Bronchial epithelial cell (primary cell): Measurements from ENCODE around the gene RGCC. TPM values are rescaled to one million over a fixed set of nuclear protein-coding genes. Genes with fewer than 3 reads are reported as not detected.
"Not testable (repeated sequence)": the region's sequence is repeated elsewhere in the genome, so short reads cannot be mapped to it uniquely, and the experiment has no call there.

ENCODE experiments used
- DNase-seq: peaks from one replicate; pipeline ENCODE4 v3.0.0-alpha.2; 2010; ENCODE audit warnings: low read depth
- FAIRE-seq: peaks from 2 replicates; lab custom pipeline; 2011; peaks lifted over from hg19 to GRCh38; lab: Jason Lieb, UNC
- H3K27me3 ChIP-seq: 2 replicates; pipeline ENCODE4 v1.5.1; 2011; ENCODE audit warnings: low read length; ENCODE audit not compliant: control insufficient read depth, insufficient read depth
- H3K36me3 ChIP-seq: 2 replicates; pipeline ENCODE4 v1.5.1; 2011; ENCODE audit warnings: low read length; ENCODE audit not compliant: control insufficient read depth, insufficient read depth
- H3K4me3 ChIP-seq: 2 replicates; pipeline ENCODE4 v1.5.1; 2011; ENCODE audit warnings: mild to moderate bottlenecking, low read depth, low read length, control low read depth
- CTCF ChIP-seq: IDR thresholded peaks from 2 replicates; pipeline ENCODE4 v1.5.1; 2011; ENCODE audit warnings: mild to moderate bottlenecking, moderate library complexity, low read length, control low read depth, inconsistent platforms; ENCODE audit not compliant: insufficient read depth, severe bottlenecking
- total RNA-seq: library from RNA; depleted of rRNA; stranded (reverse); fragments of >200 nt; gene quantifications from 2 replicates; pipeline ENCODE4 v1.2.1, GENCODE V29; 2014

Gene RGCC
- total RNA-seq, 1 donor from 2014 or later, result 13.2 TPM

GRCh38 chr13:41424675-41425074 is 32.7 kb upstream of the RGCC start:
- H3K27me3 ChIP-seq, DNase-seq, FAIRE-seq, H3K36me3 ChIP-seq, H3K4me3 ChIP-seq: not testable (repeated sequence)

GRCh38 chr13:41426047-41426446 is 31.3 kb upstream of the RGCC start:
- Histone ChIP-seq H3K4me3 (no peak overlapping the region), H3K36me3 (no peaks in the 10 kb centered on the region), H3K27me3 (no peaks in the 10 kb centered on the region)
- DNase-seq (no peak), FAIRE-seq (no peak)
- no peak for TF ChIP-seq CTCF

DNA sequence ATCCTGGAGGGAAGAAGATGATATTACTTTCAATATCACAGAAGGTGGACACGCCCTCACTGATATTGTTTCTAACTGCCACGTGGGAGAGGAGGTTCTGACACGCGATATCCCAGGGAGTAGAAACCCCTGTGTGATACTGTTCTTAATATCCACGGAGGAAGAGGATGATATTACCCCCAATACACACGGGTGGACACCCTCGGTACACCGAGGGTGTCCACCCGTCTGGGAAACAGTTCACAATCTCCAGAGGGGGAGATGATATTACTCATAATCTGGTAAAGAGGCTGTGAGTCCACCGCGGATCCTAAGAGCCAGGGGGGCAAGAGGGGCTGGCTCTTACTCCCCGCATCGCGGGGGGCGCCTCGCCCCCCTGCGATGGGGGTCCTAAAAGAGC is 29.7 kb upstream of the RGCC start:
- no peak overlapping the region for H3K4me3 ChIP-seq
- no peaks in the 10 kb centered on the region for H3K27me3 ChIP-seq
- H3K36me3 ChIP-seq, result no peaks in the 10 kb centered on the region
- TF ChIP-seq CTCF, result no peak
- no peak for FAIRE-seq
- DNase-seq, result no peak

DNA sequence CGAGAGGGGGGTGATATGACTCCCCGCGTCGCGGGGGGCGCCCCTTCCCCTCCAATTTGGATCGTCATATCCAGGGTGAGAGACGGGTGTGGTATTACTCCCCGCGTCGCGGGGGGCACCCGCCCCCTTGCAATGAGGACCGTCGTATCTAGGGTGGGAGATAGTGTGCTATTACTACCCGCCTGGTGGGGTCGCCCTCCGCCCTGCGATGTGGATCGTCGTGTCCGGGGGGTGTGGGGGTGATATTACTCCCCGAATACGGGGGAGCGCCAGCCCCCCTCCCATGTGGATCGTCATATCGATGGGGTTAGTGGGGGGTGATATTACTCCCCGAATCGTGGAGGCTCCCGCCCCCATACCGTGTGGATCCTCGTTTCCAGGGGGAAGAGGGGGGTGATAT is 29.2 kb upstream of the RGCC start:
- no peaks in the 10 kb centered on the region for H3K36me3 ChIP-seq
- no peaks in the 10 kb centered on the region for H3K27me3 ChIP-seq
- no peak for FAIRE-seq
- H3K4me3 ChIP-seq, result no peak overlapping the region
- TF ChIP-seq CTCF, result no peak
- no peak for DNase-seq

DNA sequence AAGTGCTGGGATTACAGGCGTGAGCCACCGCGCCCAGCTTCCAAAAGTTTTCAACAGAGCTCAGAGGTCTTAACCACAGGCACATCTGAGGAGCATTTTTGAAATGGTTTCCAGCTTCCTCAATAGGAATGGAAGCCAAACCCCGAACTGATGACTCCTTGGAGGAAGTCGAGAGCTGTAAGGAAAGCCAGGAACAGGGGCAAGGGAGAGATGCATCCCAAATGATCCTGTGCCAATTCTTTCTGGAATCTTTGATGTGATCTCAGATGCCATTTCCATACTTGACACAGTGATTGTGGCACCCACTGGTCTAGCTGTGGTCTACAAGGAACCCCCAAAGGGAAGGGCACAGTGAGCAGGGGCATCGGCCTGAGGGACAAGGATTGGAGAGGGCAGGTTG is 23.3 kb upstream of the RGCC start:
- not testable (repeated sequence) for FAIRE-seq, H3K36me3 ChIP-seq, H3K4me3 ChIP-seq, H3K27me3 ChIP-seq, DNase-seq

- H3K36me3 ChIP-seq, result no peaks in the 10 kb centered on the region
- DNase-seq (no peak), FAIRE-seq (no peak)
- no peak overlapping the region for H3K4me3 ChIP-seq
- TF ChIP-seq CTCF, result no peak
- H3K27me3 ChIP-seq, result no peaks in the 10 kb centered on the region
Observed at GRCh38 chr13:41434831-41435520, 22.4 kb upstream of the RGCC start.

- Histone ChIP-seq H3K36me3 (no peaks in the 10 kb centered on the region), H3K4me3 (no peak overlapping the region), H3K27me3 (no peaks in the 10 kb centered on the region)
- TF ChIP-seq CTCF, result no peak
- DNase-seq (no peak), FAIRE-seq (no peak)
Observed at GRCh38 chr13:41443969-41444368, 13.4 kb upstream of the RGCC start.
